Measurements from ENCODE around the gene JDP2. TPM values are rescaled to one million over a fixed set of nuclear protein-coding genes. Genes with fewer than 3 reads are reported as not detected.

Gene JDP2
- total RNA-seq, 1 donor from 2014 or later = 44.4 TPM

GRCh38 chr14:75499084-75499875, 71.5 kb downstream of the JDP2 start:
- DNase-seq (ENCODE audit: low spot score in 2 of 2, unreplicated experiment in 2 of 2) = no peak
- peaks cover 4% of the 10 kb centered on the region for H3K9me3 Mint-ChIP-seq
- no peak overlapping the region for H3K27ac Mint-ChIP-seq
- no peaks in the 10 kb centered on the region for H3K4me1 Mint-ChIP-seq
- no peaks in the 10 kb centered on the region for H3K27me3 Mint-ChIP-seq (ENCODE audit: low read depth)
- H3K4me3 Mint-ChIP-seq = no peak overlapping the region
- H3K36me3 Mint-ChIP-seq = no peaks in the 10 kb centered on the region
- TF ChIP-seq, protein P1, sequence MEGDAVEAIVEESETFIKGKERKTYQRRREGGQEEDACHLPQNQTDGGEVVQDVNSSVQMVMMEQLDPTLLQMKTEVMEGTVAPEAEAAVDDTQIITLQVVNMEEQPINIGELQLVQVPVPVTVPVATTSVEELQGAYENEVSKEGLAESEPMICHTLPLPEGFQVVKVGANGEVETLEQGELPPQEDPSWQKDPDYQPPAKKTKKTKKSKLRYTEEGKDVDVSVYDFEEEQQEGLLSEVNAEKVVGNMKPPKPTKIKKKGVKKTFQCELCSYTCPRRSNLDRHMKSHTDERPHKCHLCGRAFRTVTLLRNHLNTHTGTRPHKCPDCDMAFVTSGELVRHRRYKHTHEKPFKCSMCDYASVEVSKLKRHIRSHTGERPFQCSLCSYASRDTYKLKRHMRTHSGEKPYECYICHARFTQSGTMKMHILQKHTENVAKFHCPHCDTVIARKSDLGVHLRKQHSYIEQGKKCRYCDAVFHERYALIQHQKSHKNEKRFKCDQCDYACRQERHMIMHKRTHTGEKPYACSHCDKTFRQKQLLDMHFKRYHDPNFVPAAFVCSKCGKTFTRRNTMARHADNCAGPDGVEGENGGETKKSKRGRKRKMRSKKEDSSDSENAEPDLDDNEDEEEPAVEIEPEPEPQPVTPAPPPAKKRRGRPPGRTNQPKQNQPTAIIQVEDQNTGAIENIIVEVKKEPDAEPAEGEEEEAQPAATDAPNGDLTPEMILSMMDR (IDR thresholded peaks at IDR 0.05; ENCODE audit: unreplicated experiment) = no peak

- Mint-ChIP-seq H3K27me3 (ENCODE audit: low read depth) (no peaks in the 10 kb centered on the region), H3K9me3 (peaks cover 12% of the 10 kb centered on the region)
- DNase-seq (ENCODE audit: low spot score in 2 of 2, unreplicated experiment in 2 of 2) = no peak
Observed at GRCh38 chr14:75501080-75501479, 73.3 kb downstream of the JDP2 start.

GRCh38 chr14:75504411-75504810, 76.6 kb downstream of the JDP2 start:
- no peak overlapping the region for H3K4me3 Mint-ChIP-seq
- no peak for DNase-seq (ENCODE audit: low spot score in 2 of 2, unreplicated experiment in 2 of 2)
- H3K27ac Mint-ChIP-seq = no peak overlapping the region
- no peaks in the 10 kb centered on the region for H3K4me1 Mint-ChIP-seq
- no peaks in the 10 kb centered on the region for H3K36me3 Mint-ChIP-seq
- H3K9me3 Mint-ChIP-seq = peaks cover 28% of the 10 kb centered on the region
- H3K27me3 Mint-ChIP-seq (ENCODE audit: low read depth) = no peaks in the 10 kb centered on the region
- TF ChIP-seq, protein P1 (IDR thresholded peaks at IDR 0.05; ENCODE audit: unreplicated experiment) = no peak

More at GRCh38 chr14:75501080-75501479, 73.3 kb downstream of the JDP2 start:
- no peak overlapping the region for H3K27ac Mint-ChIP-seq
- H3K36me3 Mint-ChIP-seq = no peaks in the 10 kb centered on the region
- TF ChIP-seq, protein P1 (IDR thresholded peaks at IDR 0.05; ENCODE audit: unreplicated experiment) = no peak
- H3K4me1 Mint-ChIP-seq = no peaks in the 10 kb centered on the region
- H3K4me3 Mint-ChIP-seq = no peak overlapping the region

DNA sequence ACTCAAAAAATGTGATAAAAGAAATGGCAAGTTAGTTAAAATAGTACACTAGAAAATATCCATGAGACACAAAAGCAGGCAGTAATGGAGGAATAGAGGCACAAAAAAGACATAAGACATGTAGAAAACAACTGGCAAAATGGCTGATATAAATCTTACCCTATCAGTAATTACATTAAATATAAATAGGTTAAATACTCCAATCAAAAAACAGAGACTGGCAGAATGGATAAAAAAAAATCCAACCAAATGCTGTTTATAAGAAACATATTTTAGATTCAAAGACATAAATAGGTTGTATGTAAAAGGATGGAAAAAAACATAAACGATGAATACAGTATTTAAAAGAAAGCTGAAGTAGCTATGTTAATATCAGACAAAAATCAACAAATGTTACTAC, 79.1 kb downstream of the JDP2 start:
- H3K4me3 Mint-ChIP-seq = no peak overlapping the region
- H3K9me3 Mint-ChIP-seq = peaks cover 48% of the 10 kb centered on the region
- TF ChIP-seq, protein P1 (IDR thresholded peaks at IDR 0.05; ENCODE audit: unreplicated experiment) = no peak
- no peak overlapping the region for H3K27ac Mint-ChIP-seq
- no peaks in the 10 kb centered on the region for H3K27me3 Mint-ChIP-seq (ENCODE audit: low read depth)
- H3K36me3 Mint-ChIP-seq = no peaks in the 10 kb centered on the region
- DNase-seq (ENCODE audit: low spot score in 2 of 2, unreplicated experiment in 2 of 2) = no peak
- H3K4me1 Mint-ChIP-seq = no peaks in the 10 kb centered on the region

DNA sequence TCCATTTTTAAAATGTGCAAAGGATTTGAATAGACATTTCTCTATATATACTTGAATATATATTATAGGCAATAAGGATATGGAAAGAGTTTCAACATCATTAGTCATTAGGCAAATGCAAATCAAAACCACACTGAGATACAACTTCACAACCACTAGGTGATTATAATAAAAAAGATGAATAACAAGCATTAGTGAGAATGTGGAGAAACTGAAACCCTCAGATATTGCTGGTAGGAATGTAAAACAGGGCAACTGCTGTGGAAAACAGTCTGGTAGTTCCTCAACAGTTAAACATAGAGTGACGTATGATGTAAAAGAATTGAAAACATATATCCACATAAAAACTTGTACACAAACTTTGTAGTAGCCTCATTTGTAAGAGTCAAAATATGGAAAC, 82.7 kb downstream of the JDP2 start:
- no peaks in the 10 kb centered on the region for H3K27me3 Mint-ChIP-seq (ENCODE audit: low read depth)

More for the DNA sequence above, 82.7 kb downstream of the JDP2 start:
- TF ChIP-seq, protein P1 (IDR thresholded peaks at IDR 0.05; ENCODE audit: unreplicated experiment) = no peak
- H3K27ac Mint-ChIP-seq = no peak overlapping the region
- H3K4me1 Mint-ChIP-seq = no peaks in the 10 kb centered on the region
- DNase-seq (ENCODE audit: low spot score in 2 of 2, unreplicated experiment in 2 of 2) = no peak
- H3K36me3 Mint-ChIP-seq = no peaks in the 10 kb centered on the region
- H3K4me3 Mint-ChIP-seq = no peak overlapping the region
- H3K9me3 Mint-ChIP-seq = peaks cover 46% of the 10 kb centered on the region

Data from mesothelial cell of epicardium (in vitro differentiated cells).